HG03196 (cell line): Measurements from ENCODE around the gene CDHR3.
"Not testable (repeated sequence)": the region's sequence is repeated elsewhere in the genome, so short reads cannot be mapped to it uniquely, and the experiment has no call there.

Source experiments
- ATAC-seq: cut with Tn5 transposase; IDR thresholded peaks from one replicate; pipeline ENCODE4 v1.9.1; 2021; ENCODE audit not compliant: unreplicated experiment

Gene CDHR3

GRCh38 chr7:105996860-105997737 lies 34.0 kb downstream of the CDHR3 start:
- no peak for ATAC-seq

DNA sequence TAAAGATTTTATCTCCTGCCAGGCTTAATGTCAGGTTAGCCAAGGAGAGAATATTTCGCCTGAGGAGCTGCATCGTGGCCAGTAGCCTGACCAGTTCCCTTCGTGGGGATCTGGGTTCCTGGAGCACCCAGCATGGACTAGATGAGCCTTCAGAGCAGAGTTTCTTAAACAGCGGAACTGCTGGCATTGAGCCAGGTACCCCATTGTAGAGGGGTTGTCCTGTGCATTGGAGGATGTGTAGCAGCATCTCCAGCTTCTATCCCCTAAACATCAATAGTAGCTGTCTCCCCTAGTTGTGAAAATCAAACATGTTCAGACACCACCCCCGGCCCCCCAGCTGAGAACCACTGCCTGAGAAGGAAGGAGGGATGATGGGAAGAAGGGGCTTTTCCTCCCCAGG lies 36.2 kb downstream of the CDHR3 start:
- no peak for ATAC-seq

GRCh38 chr7:106001196-106001595 lies 38.1 kb downstream of the CDHR3 start:
- ATAC-seq, result no peak

DNA sequence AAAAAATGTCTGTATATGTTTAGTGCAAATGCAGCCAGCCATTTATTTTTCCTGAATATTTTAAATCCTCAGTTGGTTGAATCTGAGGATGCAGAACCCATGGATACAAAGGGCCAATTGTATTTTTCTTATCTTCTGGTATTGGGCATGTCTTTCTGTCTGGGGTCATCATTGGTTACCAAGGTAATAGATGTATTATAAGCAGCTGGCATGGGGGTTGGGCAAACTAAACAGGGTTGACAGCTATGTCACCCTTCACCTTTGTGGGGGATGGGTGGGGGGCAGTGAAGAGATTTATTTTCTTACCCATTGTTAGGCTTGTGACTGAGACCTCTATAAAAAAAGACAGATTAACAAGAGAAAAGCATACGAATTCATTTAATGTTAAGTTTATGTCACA lies 38.8 kb downstream of the CDHR3 start:
- ATAC-seq, result no peak

DNA sequence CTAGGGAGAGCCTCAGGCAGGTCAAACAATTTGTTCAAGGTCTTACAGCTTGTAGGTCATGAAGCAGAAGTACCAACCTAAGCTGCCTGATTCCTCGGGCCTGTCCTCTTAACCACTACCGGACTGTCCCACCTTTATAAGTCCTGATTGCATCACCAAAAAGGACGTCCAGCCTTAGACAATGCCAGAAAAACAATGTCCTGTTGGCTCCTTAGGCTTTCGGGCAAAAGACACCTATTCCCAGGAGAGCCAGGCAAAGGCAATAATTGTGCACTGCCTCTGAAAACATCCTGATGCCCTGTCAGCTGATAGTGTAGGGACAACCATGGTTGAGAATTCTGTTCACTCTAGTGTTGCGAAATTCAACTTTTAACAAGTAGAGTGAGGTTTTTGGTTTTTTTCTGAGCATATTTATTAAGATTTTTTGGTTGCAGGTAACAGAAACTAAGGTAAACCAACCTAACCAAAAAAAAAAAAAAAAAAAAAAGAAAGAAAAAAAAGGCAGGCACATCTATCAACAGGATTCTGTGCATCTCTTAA lies 40.5 kb downstream of the CDHR3 start:
- no peak for ATAC-seq

DNA sequence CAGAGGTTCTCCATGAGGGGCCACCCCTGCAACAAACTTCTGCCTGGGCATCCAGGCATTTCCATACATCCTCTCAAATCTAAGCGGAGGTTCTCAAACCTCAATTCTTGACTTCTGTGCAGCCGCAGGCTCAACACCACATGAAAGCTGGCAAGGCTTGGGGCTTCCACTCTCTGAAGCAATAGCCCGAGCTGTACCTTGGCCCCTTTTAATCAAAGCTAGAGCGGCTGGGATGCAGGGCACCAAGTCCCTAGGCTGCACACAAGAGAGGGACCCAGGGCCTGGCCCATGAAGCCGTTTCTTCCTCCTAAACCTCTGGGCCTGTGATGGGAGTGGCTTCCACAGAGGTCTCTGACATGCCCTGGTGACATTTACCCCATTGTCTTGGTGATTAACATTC lies 43.8 kb downstream of the CDHR3 start:
- no peak for ATAC-seq

- ATAC-seq, result not testable (repeated sequence)
Observed at GRCh38 chr7:106007796-106008195, 44.7 kb downstream of the CDHR3 start.

DNA sequence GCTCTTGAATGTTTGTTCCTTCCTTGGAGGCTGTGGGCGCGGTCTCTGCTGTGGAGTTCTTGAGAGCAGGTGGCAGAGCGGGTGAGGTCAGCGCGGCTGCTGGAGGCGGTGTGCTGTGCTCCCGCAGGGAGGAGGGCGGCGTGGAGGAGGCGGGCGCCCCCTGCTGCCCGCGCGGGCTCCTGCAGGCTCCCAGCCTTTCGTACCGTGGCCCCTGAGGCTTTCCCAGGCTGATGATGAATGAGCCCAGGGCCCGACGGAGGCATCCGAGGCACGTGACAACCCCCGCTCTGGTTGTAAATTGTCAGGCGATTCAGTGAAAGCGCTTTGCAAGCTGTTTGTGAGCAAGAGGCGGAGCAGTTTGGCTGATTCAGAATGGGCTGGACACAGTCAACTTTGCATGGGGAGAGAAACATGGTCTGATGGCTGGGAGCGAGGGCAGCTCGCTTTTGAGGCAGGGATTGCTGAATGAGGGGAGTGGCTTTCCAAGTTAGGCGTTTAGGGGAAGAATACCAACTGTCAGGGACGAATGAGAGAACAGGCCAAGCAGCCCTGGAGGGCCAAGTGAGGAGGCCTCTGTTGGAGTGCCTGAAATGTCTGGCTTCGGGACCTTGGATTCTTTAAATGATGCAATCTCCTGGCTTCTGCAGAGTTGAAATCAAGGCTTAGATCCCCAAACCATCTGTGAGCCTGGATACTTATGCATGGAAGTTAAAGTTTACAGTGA lies 46.6 kb downstream of the CDHR3 start:
- no peak for ATAC-seq

- no peak for ATAC-seq
Observed at GRCh38 chr7:106010331-106010730, 47.3 kb downstream of the CDHR3 start.

DNA sequence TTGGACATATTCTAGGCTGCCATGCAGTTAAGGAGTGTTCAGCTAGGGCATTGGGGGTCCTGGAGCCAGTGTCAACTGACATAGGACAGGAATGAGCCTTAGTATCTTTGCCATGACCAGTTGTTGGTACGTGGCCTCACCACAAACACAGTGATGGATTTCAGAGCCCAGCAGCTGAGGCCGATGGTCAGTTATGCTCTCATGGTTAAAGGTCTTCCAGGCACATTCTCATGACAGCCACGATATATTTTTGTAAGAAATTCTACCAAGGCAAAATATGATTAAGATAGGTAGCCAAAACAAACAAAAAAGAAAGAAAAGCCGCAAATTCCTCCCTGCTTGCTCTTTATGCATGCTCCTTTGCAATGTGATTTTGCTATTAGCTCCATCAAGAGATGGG lies 47.8 kb downstream of the CDHR3 start:
- no peak for ATAC-seq

GRCh38 chr7:106012184-106012583 lies 49.1 kb downstream of the CDHR3 start:
- no peak for ATAC-seq

GRCh38 chr7:106012935-106013439 lies 49.9 kb downstream of the CDHR3 start:
- no peak for ATAC-seq

GRCh38 chr7:106015381-106016218 lies 52.5 kb downstream of the CDHR3 start:
- ATAC-seq, result no peak

- ATAC-seq, result no peak
Observed at GRCh38 chr7:106016331-106016730, 53.3 kb downstream of the CDHR3 start.

DNA sequence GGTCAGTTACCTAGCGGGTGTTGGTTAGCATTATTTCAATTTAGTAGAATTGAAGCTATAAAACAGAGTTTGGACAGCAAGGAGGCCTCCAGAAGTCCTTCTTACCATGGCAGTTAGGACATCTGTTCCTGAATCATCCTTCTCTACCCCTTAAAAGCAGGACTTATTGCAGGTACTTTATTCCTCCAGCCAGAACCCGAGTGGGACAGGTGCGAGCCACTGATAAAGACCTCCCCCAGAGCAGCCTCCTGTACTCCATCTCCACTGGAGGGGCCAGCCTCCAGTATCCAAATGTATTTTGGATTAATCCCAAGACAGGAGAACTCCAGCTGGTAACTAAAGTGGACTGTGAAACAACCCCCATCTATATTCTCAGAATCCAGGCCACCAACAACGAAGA lies 54.6 kb downstream of the CDHR3 start:
- no peak for ATAC-seq

DNA sequence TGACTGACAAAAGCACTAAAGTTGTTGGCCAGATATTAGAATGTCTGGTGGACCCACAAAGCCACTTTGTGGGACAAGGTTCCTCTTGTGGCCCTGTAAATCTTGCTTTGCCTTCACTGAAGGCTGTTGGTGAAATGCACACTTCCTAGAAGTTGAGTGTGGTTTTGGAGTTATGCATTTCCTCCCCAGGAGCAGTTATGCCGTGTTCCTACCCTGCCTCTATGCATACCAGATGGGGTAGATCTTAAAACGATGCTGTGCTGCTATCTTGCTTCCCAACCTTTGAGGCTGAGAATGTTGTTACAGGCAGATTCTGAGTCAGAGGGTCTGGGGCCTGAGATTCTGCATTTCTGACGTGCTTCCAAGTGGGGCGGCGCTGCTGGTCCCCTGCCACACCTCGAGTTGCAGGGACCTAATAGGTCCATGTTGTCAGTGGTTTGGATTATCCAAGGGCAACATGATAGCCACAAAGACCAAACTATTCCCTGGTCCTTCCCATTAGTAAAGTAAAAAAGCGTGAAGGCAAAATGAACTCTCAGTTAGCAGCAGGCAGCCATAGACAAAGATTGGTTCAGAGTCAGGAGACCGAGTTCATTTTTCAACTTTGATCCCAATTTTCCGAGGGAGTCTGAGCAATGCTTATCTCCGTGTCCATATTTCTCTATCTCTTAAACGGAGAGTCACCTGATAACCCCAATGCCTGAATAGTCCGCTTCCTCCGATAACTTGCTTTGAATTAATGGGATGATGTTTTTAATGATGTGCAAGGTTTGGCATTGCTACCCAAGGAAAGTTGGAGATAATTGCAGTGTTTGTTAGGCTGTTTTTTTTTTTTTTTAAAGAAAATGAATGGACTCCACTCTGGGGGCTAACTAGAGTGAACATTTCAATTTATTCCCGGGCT lies 55.8 kb downstream of the CDHR3 start:
- ATAC-seq, result no peak

DNA sequence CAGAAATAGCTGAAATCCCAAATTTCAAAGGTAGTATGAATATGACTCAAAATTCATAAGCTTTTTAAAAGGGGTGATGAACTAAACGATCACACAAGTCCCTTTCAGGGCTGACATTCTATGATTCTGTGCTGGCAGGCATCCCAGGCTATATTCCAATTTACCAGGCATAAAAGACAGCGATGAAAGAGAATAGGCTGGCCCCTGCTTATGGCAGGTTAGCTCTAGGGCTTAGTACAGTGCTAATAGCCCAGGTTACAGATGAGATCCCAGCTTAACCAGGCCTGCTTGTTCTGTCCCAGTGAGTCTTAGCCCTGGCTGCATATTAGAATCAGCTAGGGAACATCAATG lies 56.4 kb downstream of the CDHR3 start:
- ATAC-seq, result no peak

- ATAC-seq, result no peak
Observed at GRCh38 chr7:106021151-106022067, 58.3 kb downstream of the CDHR3 start.
